Measurements from ENCODE around the gene TTLL8.

Gene TTLL8

GRCh38 chr22:49970528-49971231 is 87.4 kb downstream of the TTLL8 start (continued):
- TF ChIP-seq ZNF558 (tag by site-specific recombination; IDR thresholded peaks at IDR 0.05) (peak; percentile 42; the same call in 1 of the 2 replicates), ZBTB1 (tag by site-specific recombination; IDR thresholded peaks at IDR 0.05) (no peak), ZNF433 (tag by site-specific recombination; IDR thresholded peaks at IDR 0.05; ENCODE audit: low read depth) (no peak), ZNF416 (tag by site-specific recombination; IDR thresholded peaks at IDR 0.05) (no peak), MZF1 (tag by site-specific recombination; IDR thresholded peaks at IDR 0.05; ENCODE audit: borderline replicate concordance) (no peak), ZFP37 (tag by site-specific recombination; IDR thresholded peaks at IDR 0.05) (peak; percentile 72), ZNF391 (tag by site-specific recombination; IDR thresholded peaks at IDR 0.05; ENCODE audit: borderline replicate concordance, low read depth) (peak; percentile 97; the same call in 1 of the 2 replicates), ZNF133 (tag by site-specific recombination; IDR thresholded peaks at IDR 0.05) (no peak), ZNF488 (tag by site-specific recombination; IDR thresholded peaks at IDR 0.05) (peak; percentile 29; the same call in 1 of the 2 replicates), ZSCAN30 (tag by site-specific recombination; IDR thresholded peaks at IDR 0.05) (peak; percentile 97), ZNF157 (tag by site-specific recombination; IDR thresholded peaks at IDR 0.05) (no peak), ZNF19 (tag by site-specific recombination; IDR thresholded peaks at IDR 0.05; ENCODE audit: low read depth) (no peak), ZNF302 (tag by site-specific recombination; IDR thresholded peaks at IDR 0.05; ENCODE audit: low read depth) (no peak), ZFP69B (tag by site-specific recombination; IDR thresholded peaks at IDR 0.05) (peak; percentile 90), SCRT1 (tag by site-specific recombination; IDR thresholded peaks at IDR 0.05; ENCODE audit: borderline replicate concordance) (no peak), ZNF677 (tag by site-specific recombination; IDR thresholded peaks at IDR 0.05) (no peak), FEZF1 (tag by site-specific recombination; IDR thresholded peaks at IDR 0.05) (peak; percentile 85), KLF10 (tag by site-specific recombination; IDR thresholded peaks at IDR 0.05) (peak; percentile 95), INSM2 (tag by site-specific recombination; IDR thresholded peaks at IDR 0.05) (peak; percentile 86), OVOL3 (tag by site-specific recombination; IDR thresholded peaks at IDR 0.05) (no peak), ZNF701 (tag by site-specific recombination; IDR thresholded peaks at IDR 0.05) (no peak), ZNF785 (tag by site-specific recombination; IDR thresholded peaks at IDR 0.05) (peak; percentile 82; the same call in 1 of the 2 replicates), ZNF596 (tag by site-specific recombination; IDR thresholded peaks at IDR 0.05) (no peak), ZNF629 (tag by site-specific recombination; IDR thresholded peaks at IDR 0.05) (peak; percentile 97), ZNF670 (tag by site-specific recombination; IDR thresholded peaks at IDR 0.05; ENCODE audit: low read depth) (no peak), EGR2 (tag by site-specific recombination; IDR thresholded peaks at IDR 0.05; ENCODE audit: low read depth) (peak; percentile 88), ZNF324 (tag by site-specific recombination; IDR thresholded peaks at IDR 0.05) (peak; percentile 97), ZNF248 (tag by site-specific recombination; IDR thresholded peaks at IDR 0.05) (no peak), ZNF658 (tag by site-specific recombination; IDR thresholded peaks at IDR 0.05) (no peak), ZNF449 (tag by site-specific recombination; IDR thresholded peaks at IDR 0.05) (no peak), TRIM28 (IDR thresholded peaks at IDR 0.05; ENCODE audit: borderline replicate concordance, low read length) (peak; percentile 28; the same call in 1 of the 2 replicates), REST (tag by site-specific recombination; IDR thresholded peaks at IDR 0.05) (no peak)
- TF ChIP-seq, protein P1, sequence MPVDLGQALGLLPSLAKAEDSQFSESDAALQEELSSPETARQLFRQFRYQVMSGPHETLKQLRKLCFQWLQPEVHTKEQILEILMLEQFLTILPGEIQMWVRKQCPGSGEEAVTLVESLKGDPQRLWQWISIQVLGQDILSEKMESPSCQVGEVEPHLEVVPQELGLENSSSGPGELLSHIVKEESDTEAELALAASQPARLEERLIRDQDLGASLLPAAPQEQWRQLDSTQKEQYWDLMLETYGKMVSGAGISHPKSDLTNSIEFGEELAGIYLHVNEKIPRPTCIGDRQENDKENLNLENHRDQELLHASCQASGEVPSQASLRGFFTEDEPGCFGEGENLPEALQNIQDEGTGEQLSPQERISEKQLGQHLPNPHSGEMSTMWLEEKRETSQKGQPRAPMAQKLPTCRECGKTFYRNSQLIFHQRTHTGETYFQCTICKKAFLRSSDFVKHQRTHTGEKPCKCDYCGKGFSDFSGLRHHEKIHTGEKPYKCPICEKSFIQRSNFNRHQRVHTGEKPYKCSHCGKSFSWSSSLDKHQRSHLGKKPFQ (tag by site-specific recombination; IDR thresholded peaks at IDR 0.05), result peak; percentile 94

Measured in HEK293 (cell line).